Measurements from ENCODE around the gene SNX9. TPM values are rescaled to one million over a fixed set of nuclear protein-coding genes. Genes with fewer than 3 reads are reported as not detected.

Gene SNX9
- total RNA-seq, 1 experiment from 2014 or later = 31.3 TPM

GRCh38 chr6:157814883-157815282, 8.2 kb upstream of the SNX9 start:
- peaks cover 0 to 2% (median 0%) of the 10 kb centered on the region in 3 experiments; a peak in 2 of 7 replicates for H3K36me3 Mint-ChIP-seq (ENCODE audit: insufficient read depth in 1 of 3, low read depth in 3 of 3)
- H2BK20ac ChIP-seq (ENCODE audit: low read depth, low read length, poor library complexity, severe bottlenecking) = no peak overlapping the region
- H2BK15ac ChIP-seq (ENCODE audit: low read depth, low read length) = no peak overlapping the region
- no peak overlapping the region for H2BK12ac ChIP-seq (ENCODE audit: insufficient read length, low read depth, low read length)
- no peaks in the 10 kb centered on the region for H3K79me2 ChIP-seq (ENCODE audit: insufficient read depth, low read length)
- no peak for DNase-seq
- no peak overlapping the region for H3K9ac ChIP-seq (ENCODE audit: extremely low read depth, insufficient read length, low read length)
- H3K23me2 ChIP-seq (ENCODE audit: insufficient read length, low read depth, low read length, poor library complexity, severe bottlenecking) = no peaks in the 10 kb centered on the region
- peaks cover 16 to 21% of the 10 kb centered on the region in 2 experiments for H3K4me1 Mint-ChIP-seq
- H3K23ac ChIP-seq (ENCODE audit: insufficient read length, low read depth, low read length) = no peak overlapping the region
- no peak overlapping the region for H3T11ph ChIP-seq (ENCODE audit: low read length)
- no peak overlapping the region for H3K18ac ChIP-seq (ENCODE audit: insufficient read length, low read depth, low read length)
- no peak overlapping the region for H2BK120ac ChIP-seq (ENCODE audit: low read depth, low read length, poor library complexity, severe bottlenecking)
- H4K5ac ChIP-seq (ENCODE audit: insufficient read length, low read depth, low read length) = no peak overlapping the region
- H4K91ac ChIP-seq (ENCODE audit: insufficient read length, low read depth, low read length) = no peak overlapping the region
- H3K56ac ChIP-seq (ENCODE audit: insufficient read length, low read depth, low read length) = no peak overlapping the region
- H4K8ac ChIP-seq (replicated peaks; ENCODE audit: insufficient read length, low read depth, low read length) = no peak overlapping the region
- WGBS (ENCODE audit: extremely low coverage, insufficient read length, low lambda C conversion rate) = no CpG with 5 or more reads among the region's 4 CpGs
- H3K27ac Mint-ChIP-seq = peak overlapping the region in 1 of 3 experiments; percentile 20; a peak in 1 of 7 replicates
- H3K4ac ChIP-seq (ENCODE audit: low read depth, low read length) = no peak overlapping the region
- H3K9me3 Mint-ChIP-seq = no peaks in the 10 kb centered on the region
- H2AFZ ChIP-seq (ENCODE audit: low read length) = no peak overlapping the region
- TF ChIP-seq CTCF (conservative IDR thresholded peaks at IDR 0.05) = no peak
- H3K14ac ChIP-seq (ENCODE audit: insufficient read depth, low read length) = no peak overlapping the region
- H3K4me3 Mint-ChIP-seq = no peak overlapping the region
- H3K27me3 ChIP-seq (ENCODE audit: insufficient read depth, low read length) = no peaks in the 10 kb centered on the region
- H3K4me1 ChIP-seq (ENCODE audit: insufficient read depth, low read length) = peaks cover 4% of the 10 kb centered on the region; the same call in 1 of the 2 replicates
- H3K27ac ChIP-seq (ENCODE audit: insufficient read length, low read depth, low read length) = no peak overlapping the region
- no peaks in the 10 kb centered on the region; the same call in 1 of the 2 replicates for H3K27me3 Mint-ChIP-seq (ENCODE audit: low read depth)
- H3K4me2 ChIP-seq (ENCODE audit: insufficient read depth, insufficient read length, low read length) = no peak overlapping the region
- no peaks in the 10 kb centered on the region for H4K20me1 ChIP-seq (ENCODE audit: control insufficient read depth, insufficient read depth, insufficient read length)
- H2AK5ac ChIP-seq (ENCODE audit: insufficient read length, low read length) = no peak overlapping the region
- H3K9me3 ChIP-seq (ENCODE audit: control insufficient read depth, low read depth, low read length) = no peaks in the 10 kb centered on the region
- H3K79me1 ChIP-seq (ENCODE audit: insufficient read depth, low read depth, low read length, poor library complexity, severe bottlenecking) = no peaks in the 10 kb centered on the region
- no peak overlapping the region for H2BK5ac ChIP-seq (ENCODE audit: insufficient read length, low read length)

All from H9 (cell line).